Astrocyte of the spinal cord (primary cell): ENCODE measurements around the gene IGF2BP3.

Experiments used
- DNase-seq: peaks from one replicate; pipeline ENCODE4 v3.0.0; 2011; ENCODE audit warnings: low read depth, low spot score
- H3K4me3 ChIP-seq: 2 replicates; pipeline ENCODE4 v1.5.1; 2011; ENCODE audit warnings: low read depth, mild to moderate bottlenecking, low read length, moderate library complexity
- in situ Hi-C: cut with HindIII; loops from 2 replicates; pipeline ENCODE4 v1.10.0; 2017; ENCODE audit warnings: low sequenced_read_pairs
- TF ChIP-seq, protein P1 (sequence below): IDR thresholded peaks from 2 replicates; pipeline ENCODE4 v1.5.1; 2012; ENCODE audit warnings: low read depth, mild to moderate bottlenecking, low read length, inconsistent platforms

IGF2BP3 gene

DNA sequence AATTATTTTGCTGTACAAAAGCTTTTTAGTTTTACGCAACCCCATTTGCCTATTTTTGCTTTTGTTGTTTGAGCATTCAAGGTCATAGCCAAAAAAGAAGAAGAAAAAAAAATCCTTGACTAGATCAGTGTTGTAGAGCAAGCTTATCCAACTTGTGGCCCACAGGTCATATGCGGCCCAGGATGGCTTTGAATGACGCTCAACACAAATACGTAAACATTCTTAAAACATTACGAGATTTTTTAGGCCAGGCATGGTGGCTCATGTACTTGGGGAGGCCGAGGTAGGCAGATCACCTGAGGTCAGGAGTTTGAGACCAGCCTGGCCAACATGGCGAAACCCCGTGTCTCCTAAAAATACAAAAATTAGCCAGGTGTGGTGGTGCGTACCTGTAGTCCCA, 179.3 kb downstream of the IGF2BP3 start:
- H3K4me3 ChIP-seq: no peak overlapping the region
- in situ Hi-C loops: no loop called here
- TF ChIP-seq, protein P1, sequence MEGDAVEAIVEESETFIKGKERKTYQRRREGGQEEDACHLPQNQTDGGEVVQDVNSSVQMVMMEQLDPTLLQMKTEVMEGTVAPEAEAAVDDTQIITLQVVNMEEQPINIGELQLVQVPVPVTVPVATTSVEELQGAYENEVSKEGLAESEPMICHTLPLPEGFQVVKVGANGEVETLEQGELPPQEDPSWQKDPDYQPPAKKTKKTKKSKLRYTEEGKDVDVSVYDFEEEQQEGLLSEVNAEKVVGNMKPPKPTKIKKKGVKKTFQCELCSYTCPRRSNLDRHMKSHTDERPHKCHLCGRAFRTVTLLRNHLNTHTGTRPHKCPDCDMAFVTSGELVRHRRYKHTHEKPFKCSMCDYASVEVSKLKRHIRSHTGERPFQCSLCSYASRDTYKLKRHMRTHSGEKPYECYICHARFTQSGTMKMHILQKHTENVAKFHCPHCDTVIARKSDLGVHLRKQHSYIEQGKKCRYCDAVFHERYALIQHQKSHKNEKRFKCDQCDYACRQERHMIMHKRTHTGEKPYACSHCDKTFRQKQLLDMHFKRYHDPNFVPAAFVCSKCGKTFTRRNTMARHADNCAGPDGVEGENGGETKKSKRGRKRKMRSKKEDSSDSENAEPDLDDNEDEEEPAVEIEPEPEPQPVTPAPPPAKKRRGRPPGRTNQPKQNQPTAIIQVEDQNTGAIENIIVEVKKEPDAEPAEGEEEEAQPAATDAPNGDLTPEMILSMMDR: no peak
- no peak for DNase-seq

DNA sequence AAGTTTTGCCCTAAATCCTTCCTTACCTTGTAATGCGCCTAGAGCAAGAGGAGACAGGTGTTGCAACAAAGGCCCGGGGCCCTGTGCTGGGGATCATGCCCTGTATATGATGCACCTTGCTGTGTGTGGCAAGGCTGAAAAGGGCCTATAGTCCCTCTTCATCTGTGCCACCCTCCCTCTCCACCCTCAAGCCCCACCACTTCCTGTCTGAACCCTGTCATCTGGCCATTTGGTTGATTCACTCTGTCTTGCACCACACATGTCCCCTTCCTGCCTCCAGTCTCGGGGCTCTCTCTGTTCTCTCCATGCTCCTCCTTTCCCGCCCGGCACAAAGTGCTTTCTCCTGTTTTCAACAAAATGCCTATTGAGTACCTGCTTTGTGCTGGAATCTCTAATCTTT, 182.7 kb downstream of the IGF2BP3 start:
- no peak overlapping the region for H3K4me3 ChIP-seq
- TF ChIP-seq, protein P1: no peak
- in situ Hi-C loops: no loop called here
- DNase-seq: no peak

GRCh38 chr7:23285657-23286646, 184.3 kb downstream of the IGF2BP3 start:
- no peak overlapping the region for H3K4me3 ChIP-seq
- in situ Hi-C loops: no loop called here

GRCh38 chr7:23284871-23285270, 185.4 kb downstream of the IGF2BP3 start:
- in situ Hi-C loops: no loop called here
- no peak for DNase-seq
- TF ChIP-seq, protein P1: no peak
- H3K4me3 ChIP-seq: no peak overlapping the region

More at GRCh38 chr7:23285657-23286646, 184.3 kb downstream of the IGF2BP3 start:
- TF ChIP-seq, protein P1: no peak
- DNase-seq: no peak

DNA sequence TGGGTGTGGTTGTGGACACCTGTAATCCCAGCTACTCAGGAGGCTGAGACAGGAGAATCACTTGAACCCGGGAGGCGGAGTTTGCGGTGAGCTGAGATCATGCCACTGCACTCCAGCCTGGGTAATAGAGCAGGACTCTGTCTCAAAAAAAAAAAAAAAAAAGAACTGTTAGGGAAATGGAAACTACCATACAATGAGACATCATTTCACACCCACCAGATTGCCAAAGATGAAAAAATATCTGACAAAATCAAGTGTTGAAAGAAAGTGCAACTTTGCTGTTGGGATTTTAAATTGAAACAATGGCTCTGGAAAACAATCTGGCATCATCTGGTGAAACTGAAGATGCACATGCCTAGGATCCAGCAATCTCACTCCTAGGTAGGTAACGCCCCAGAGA, 187.2 kb downstream of the IGF2BP3 start:
- no peak overlapping the region for H3K4me3 ChIP-seq
- in situ Hi-C loops: no loop called here
- TF ChIP-seq, protein P1: no peak
- DNase-seq: no peak

DNA sequence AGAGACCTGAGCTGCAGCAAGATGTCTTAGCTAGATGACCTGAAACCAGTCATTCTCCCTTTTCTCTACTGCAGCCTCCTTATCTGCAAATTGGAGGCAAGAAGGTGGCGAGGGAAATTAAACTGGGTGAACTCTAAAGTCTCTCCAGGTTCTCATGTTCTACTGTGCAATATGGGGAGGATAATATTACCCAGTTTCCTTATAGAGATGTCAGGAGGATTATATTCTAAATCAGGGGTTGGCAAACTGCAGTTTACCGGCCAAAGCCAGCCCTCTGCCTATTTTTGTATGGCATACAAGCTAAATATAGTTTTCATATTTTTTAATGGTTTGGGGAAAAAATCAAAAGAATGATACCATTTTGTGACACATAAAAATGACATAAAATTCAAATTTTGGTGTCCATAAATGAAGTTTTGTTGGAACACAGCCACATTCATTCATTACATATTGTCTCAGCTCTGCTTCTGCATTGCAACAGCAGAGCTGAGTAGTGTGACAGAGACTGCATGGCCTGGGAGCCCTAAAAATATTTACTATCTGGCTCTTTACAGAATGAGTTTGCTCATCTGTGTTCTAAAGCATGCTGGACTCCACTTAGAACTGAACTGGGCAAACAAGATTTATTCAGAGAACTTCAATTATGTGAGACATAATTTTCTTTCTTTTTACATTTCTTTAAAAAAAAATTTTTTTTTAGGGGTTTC, 190.3 kb downstream of the IGF2BP3 start:
- in situ Hi-C loops: no loop called here
- no peak overlapping the region for H3K4me3 ChIP-seq
- TF ChIP-seq, protein P1: no peak
- DNase-seq: no peak
